Measurements from ENCODE around the gene CDKN1A.

DNA sequence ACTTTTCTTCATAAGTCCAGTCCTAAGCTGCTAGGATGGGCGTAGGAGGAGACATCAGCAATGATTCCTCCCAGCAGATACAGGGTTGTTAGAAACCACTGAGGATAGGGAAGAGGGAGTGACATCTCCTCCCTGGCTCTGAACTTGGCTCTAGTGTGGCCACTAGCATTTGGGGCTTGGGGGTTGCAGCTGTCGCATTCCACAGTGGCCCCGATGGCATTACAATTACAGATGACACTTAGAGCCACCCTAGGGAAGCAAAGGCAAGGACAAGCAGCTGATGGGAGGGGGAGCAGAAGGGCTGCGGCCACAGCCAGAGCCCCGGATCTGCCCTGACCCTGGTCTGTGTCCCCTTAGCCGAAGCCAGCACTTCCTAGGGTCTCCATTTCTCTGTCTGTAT, 9.5 kb upstream of the CDKN1A start:
- TF ChIP-seq, protein P1, sequence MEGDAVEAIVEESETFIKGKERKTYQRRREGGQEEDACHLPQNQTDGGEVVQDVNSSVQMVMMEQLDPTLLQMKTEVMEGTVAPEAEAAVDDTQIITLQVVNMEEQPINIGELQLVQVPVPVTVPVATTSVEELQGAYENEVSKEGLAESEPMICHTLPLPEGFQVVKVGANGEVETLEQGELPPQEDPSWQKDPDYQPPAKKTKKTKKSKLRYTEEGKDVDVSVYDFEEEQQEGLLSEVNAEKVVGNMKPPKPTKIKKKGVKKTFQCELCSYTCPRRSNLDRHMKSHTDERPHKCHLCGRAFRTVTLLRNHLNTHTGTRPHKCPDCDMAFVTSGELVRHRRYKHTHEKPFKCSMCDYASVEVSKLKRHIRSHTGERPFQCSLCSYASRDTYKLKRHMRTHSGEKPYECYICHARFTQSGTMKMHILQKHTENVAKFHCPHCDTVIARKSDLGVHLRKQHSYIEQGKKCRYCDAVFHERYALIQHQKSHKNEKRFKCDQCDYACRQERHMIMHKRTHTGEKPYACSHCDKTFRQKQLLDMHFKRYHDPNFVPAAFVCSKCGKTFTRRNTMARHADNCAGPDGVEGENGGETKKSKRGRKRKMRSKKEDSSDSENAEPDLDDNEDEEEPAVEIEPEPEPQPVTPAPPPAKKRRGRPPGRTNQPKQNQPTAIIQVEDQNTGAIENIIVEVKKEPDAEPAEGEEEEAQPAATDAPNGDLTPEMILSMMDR (IDR thresholded peaks at IDR 0.05 in 4 of 5, conservative IDR thresholded peaks at IDR 0.05 in 1 of 5): no peak
- no peak for TF ChIP-seq POLR2A (IDR thresholded peaks at IDR 0.05)
